H9 (cell line): ENCODE measurements around the gene TNFRSF11A. TPM values are rescaled to one million over a fixed set of nuclear protein-coding genes. Genes with fewer than 3 reads are reported as not detected.

Experiments
- DNase-seq: peaks from one replicate; pipeline ENCODE4 v3.0.0-alpha.2; 2017
- H2AFZ ChIP-seq: one replicate; pipeline ENCODE4 v1.6.1; 2013; ENCODE audit warnings: mild to moderate bottlenecking, low read length, control low read depth, moderate library complexity
- H2AK5ac ChIP-seq: 2 replicates; pipeline ENCODE4 v1.6.1; 2013; ENCODE audit warnings: low read length, control low read depth, mixed read lengths; ENCODE audit not compliant: insufficient read length
- H2BK120ac ChIP-seq: one replicate; pipeline ENCODE4 v1.6.1; 2013; ENCODE audit warnings: low read depth, mild to moderate bottlenecking, low read length, control low read depth, inconsistent platforms; ENCODE audit not compliant: poor library complexity, severe bottlenecking
- H2BK12ac ChIP-seq: 2 replicates; pipeline ENCODE4 v1.6.1; 2013; ENCODE audit warnings: low read length, control low read depth, mixed read lengths, low read depth; ENCODE audit not compliant: insufficient read length
- H2BK15ac ChIP-seq: 2 replicates; pipeline ENCODE4 v1.6.1; 2013; ENCODE audit warnings: low read depth, low read length, control low read depth
- H2BK20ac ChIP-seq: one replicate; pipeline ENCODE4 v1.6.1; 2013; ENCODE audit warnings: low read depth, mild to moderate bottlenecking, low read length, control low read depth, inconsistent platforms; ENCODE audit not compliant: poor library complexity, severe bottlenecking
- H2BK5ac ChIP-seq: 2 replicates; pipeline ENCODE4 v1.6.1; 2013; ENCODE audit warnings: low read length, control low read depth, mixed read lengths; ENCODE audit not compliant: insufficient read length
- H3K14ac ChIP-seq: 2 replicates; pipeline ENCODE4 v1.6.1; 2013; ENCODE audit warnings: low read length, control low read depth; ENCODE audit not compliant: insufficient read depth
- H3K18ac ChIP-seq: 2 replicates; pipeline ENCODE4 v1.6.1; 2013; ENCODE audit warnings: low read depth, mild to moderate bottlenecking, mixed read lengths, low read length, control low read depth; ENCODE audit not compliant: insufficient read length
- H3K23ac ChIP-seq: 2 replicates; pipeline ENCODE4 v1.6.1; 2013; ENCODE audit warnings: low read length, control low read depth, mixed read lengths, low read depth; ENCODE audit not compliant: insufficient read length
- H3K23me2 ChIP-seq: 2 replicates; pipeline ENCODE4 v1.6.1; 2013; ENCODE audit warnings: low read depth, mild to moderate bottlenecking, mixed read lengths, low read length, control low read depth; ENCODE audit not compliant: insufficient read length, poor library complexity, severe bottlenecking
- H3K27ac ChIP-seq: 2 replicates; pipeline ENCODE4 v1.5.1; 2013; ENCODE audit warnings: low read length, control low read depth, mixed read lengths, low read depth; ENCODE audit not compliant: insufficient read length
- H3K27me3 ChIP-seq: 2 replicates; pipeline ENCODE4 v1.6.1; 2013; ENCODE audit warnings: low read length, control low read depth, inconsistent platforms; ENCODE audit not compliant: insufficient read depth
- H3K4ac ChIP-seq: 2 replicates; pipeline ENCODE4 v1.6.1; 2013; ENCODE audit warnings: low read depth, mild to moderate bottlenecking, control low read depth, inconsistent platforms, low read length, moderate library complexity
- H3K4me1 ChIP-seq: 2 replicates; pipeline ENCODE4 v1.6.1; 2013; ENCODE audit warnings: low read length, control low read depth, inconsistent platforms; ENCODE audit not compliant: insufficient read depth
- H3K4me2 ChIP-seq: 2 replicates; pipeline ENCODE4 v1.6.1; 2013; ENCODE audit warnings: low read length, control low read depth, mixed read lengths; ENCODE audit not compliant: insufficient read length, insufficient read depth
- H3K56ac ChIP-seq: 2 replicates; pipeline ENCODE4 v1.6.1; 2013; ENCODE audit warnings: low read depth, mild to moderate bottlenecking, mixed read lengths, low read length, control low read depth; ENCODE audit not compliant: insufficient read length
- H3K79me1 ChIP-seq: 2 replicates; pipeline ENCODE4 v1.6.1; 2013; ENCODE audit warnings: low read depth, mild to moderate bottlenecking, moderate library complexity, low read length, control low read depth, inconsistent platforms; ENCODE audit not compliant: insufficient read depth, poor library complexity, severe bottlenecking
- H3K79me2 ChIP-seq: 2 replicates; pipeline ENCODE4 v1.6.1; 2013; ENCODE audit warnings: low read length, control low read depth, inconsistent platforms; ENCODE audit not compliant: insufficient read depth
- H3K9ac ChIP-seq: 2 replicates; pipeline ENCODE4 v1.6.1; 2013; ENCODE audit warnings: low read length, control low read depth, mixed read lengths; ENCODE audit not compliant: insufficient read length; ENCODE audit errors: extremely low read depth
- H3K9me3 ChIP-seq: one replicate; pipeline ENCODE4 v1.6.1; 2013; ENCODE audit warnings: low read depth, low read length, inconsistent platforms; ENCODE audit not compliant: control insufficient read depth
- H3T11ph ChIP-seq: one replicate; pipeline ENCODE4 v1.6.1; 2013; ENCODE audit warnings: mild to moderate bottlenecking, low read length, control low read depth, inconsistent platforms
- H4K20me1 ChIP-seq: one replicate; pipeline ENCODE4 v1.6.1; 2013; ENCODE audit not compliant: control insufficient read depth, insufficient read length, insufficient read depth
- H4K5ac ChIP-seq: 2 replicates; pipeline ENCODE4 v1.6.1; 2013; ENCODE audit warnings: low read depth, mild to moderate bottlenecking, mixed read lengths, low read length, control low read depth; ENCODE audit not compliant: insufficient read length
- H4K8ac ChIP-seq: replicated peaks from 2 replicates; pipeline ENCODE4 v1.6.1; 2013; ENCODE audit warnings: low read length, control low read depth, mixed read lengths, low read depth; ENCODE audit not compliant: insufficient read length
- H4K91ac ChIP-seq: 2 replicates; pipeline ENCODE4 v1.6.1; 2013; ENCODE audit warnings: low read depth, mild to moderate bottlenecking, moderate library complexity, mixed read lengths, low read length, control low read depth; ENCODE audit not compliant: insufficient read length
- H3K27ac Mint-ChIP-seq, 3 experiments: 2 replicates in 2 of 3; 3 replicates in 1 of 3; pipeline ENCODE4 v1.8.0; 2020 to 2021; ENCODE audit warnings: mixed read lengths in 3 of 3, mild to moderate bottlenecking in 1 of 3, moderate library complexity in 1 of 3
- H3K27me3 Mint-ChIP-seq: 2 replicates; pipeline ENCODE4 v1.8.0; 2021; ENCODE audit warnings: low read depth, mild to moderate bottlenecking, moderate library complexity, mixed read lengths
- H3K36me3 Mint-ChIP-seq, 3 experiments: 2 replicates in 2 of 3; 3 replicates in 1 of 3; pipeline ENCODE4 v1.8.0; 2020 to 2021; ENCODE audit warnings: low read depth in 3 of 3, mixed read lengths in 3 of 3; ENCODE audit not compliant: insufficient read depth in 1 of 3
- H3K4me1 Mint-ChIP-seq, 2 experiments: 2 replicates each; pipeline ENCODE4 v1.8.0; 2020; ENCODE audit warnings: mixed read lengths in 2 of 2
- H3K4me3 Mint-ChIP-seq, 2 experiments: 2 replicates in 1 of 2; 3 replicates in 1 of 2; pipeline ENCODE4 v1.8.0; 2020 to 2021; ENCODE audit warnings: mild to moderate bottlenecking in 2 of 2, mixed read lengths in 2 of 2, moderate library complexity in 1 of 2
- H3K9me3 Mint-ChIP-seq, 2 experiments: 2 replicates in 1 of 2; 3 replicates in 1 of 2; pipeline ENCODE4 v1.8.0; 2020; ENCODE audit warnings: mild to moderate bottlenecking in 2 of 2, mixed read lengths in 2 of 2, moderate library complexity in 1 of 2
- WGBS: extraction: QIAGEN DNeasy Blood & Tissue Kit; methylation state at CpG from one replicate; pipeline ENCODE4 v1.1.7; 2013; ENCODE audit warnings: missing lambda C conversion rate, low lambda C conversion rate, mixed read lengths; ENCODE audit not compliant: insufficient read length; ENCODE audit errors: extremely low coverage; 5-methylcytosine and 5-hydroxymethylcytosine counted together
- total RNA-seq: library from RNA; stranded (reverse); gene quantifications from 2 replicates; pipeline ENCODE4 v1.2.1, GENCODE V29; 2021
- TF ChIP-seq, protein P1 (sequence below): fragments of 200-600 bp; sonication (generic); conservative IDR thresholded peaks from 3 replicates; pipeline ENCODE4 v1.8.0; 2021; ENCODE audit warnings: antibody characterized with exemption, mild to moderate bottlenecking

TNFRSF11A gene
- total RNA-seq, 1 experiment from 2014 or later: 7.8 TPM

DNA sequence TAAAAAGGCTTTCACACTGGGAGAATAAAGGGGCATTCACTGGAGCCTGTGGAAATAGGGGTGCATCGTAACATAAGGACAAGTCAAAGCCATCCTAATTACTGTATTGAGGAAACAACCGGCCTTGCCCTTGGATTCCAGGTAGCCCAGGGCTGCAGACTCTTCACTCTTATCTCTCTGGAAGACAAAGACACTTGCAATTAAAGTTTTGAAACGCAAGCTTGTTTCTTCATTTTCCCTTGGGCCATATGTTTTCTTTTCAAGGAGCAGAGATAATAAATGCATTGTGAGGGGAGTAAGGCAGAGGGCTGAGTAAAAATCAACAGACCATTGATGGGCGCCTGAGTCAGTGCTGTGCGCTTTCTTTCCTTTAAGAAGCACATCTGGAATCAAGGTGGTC lies 11.5 kb downstream of the TNFRSF11A start:
- H3K4me3 Mint-ChIP-seq: no peak overlapping the region
- no peak for DNase-seq
- no peaks in the 10 kb centered on the region for H3K79me1 ChIP-seq
- no peak overlapping the region for H2AFZ ChIP-seq
- H3K4me1 ChIP-seq: peaks cover 6% of the 10 kb centered on the region
- no peak overlapping the region for H4K8ac ChIP-seq
- no peaks in the 10 kb centered on the region for H3K9me3 Mint-ChIP-seq
- H3K27ac ChIP-seq: no peak overlapping the region
- H3K79me2 ChIP-seq: no peaks in the 10 kb centered on the region
- H3K36me3 Mint-ChIP-seq: no peaks in the 10 kb centered on the region
- no peaks in the 10 kb centered on the region for H3K9me3 ChIP-seq
- H4K5ac ChIP-seq: no peak overlapping the region
- H3K9ac ChIP-seq: no peak overlapping the region
- H3K27me3 ChIP-seq: no peaks in the 10 kb centered on the region
- no peak overlapping the region for H3K14ac ChIP-seq
- H2BK12ac ChIP-seq: no peak overlapping the region
- no CpG with 5 or more reads among the region's 5 CpGs for WGBS
- H4K20me1 ChIP-seq: no peaks in the 10 kb centered on the region
- H3K27me3 Mint-ChIP-seq: peaks cover 2% of the 10 kb centered on the region
- no peak overlapping the region for H3T11ph ChIP-seq
- peaks cover 27 to 48% of the 10 kb centered on the region in 2 experiments for H3K4me1 Mint-ChIP-seq
- no peak overlapping the region for H4K91ac ChIP-seq
- H3K4ac ChIP-seq: no peak overlapping the region
- no peaks in the 10 kb centered on the region for H3K23me2 ChIP-seq
- TF ChIP-seq, protein P1, sequence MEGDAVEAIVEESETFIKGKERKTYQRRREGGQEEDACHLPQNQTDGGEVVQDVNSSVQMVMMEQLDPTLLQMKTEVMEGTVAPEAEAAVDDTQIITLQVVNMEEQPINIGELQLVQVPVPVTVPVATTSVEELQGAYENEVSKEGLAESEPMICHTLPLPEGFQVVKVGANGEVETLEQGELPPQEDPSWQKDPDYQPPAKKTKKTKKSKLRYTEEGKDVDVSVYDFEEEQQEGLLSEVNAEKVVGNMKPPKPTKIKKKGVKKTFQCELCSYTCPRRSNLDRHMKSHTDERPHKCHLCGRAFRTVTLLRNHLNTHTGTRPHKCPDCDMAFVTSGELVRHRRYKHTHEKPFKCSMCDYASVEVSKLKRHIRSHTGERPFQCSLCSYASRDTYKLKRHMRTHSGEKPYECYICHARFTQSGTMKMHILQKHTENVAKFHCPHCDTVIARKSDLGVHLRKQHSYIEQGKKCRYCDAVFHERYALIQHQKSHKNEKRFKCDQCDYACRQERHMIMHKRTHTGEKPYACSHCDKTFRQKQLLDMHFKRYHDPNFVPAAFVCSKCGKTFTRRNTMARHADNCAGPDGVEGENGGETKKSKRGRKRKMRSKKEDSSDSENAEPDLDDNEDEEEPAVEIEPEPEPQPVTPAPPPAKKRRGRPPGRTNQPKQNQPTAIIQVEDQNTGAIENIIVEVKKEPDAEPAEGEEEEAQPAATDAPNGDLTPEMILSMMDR: no peak
- H3K27ac Mint-ChIP-seq: no peak overlapping the region; a peak in 1 of 7 replicates
- no peak overlapping the region for H2BK15ac ChIP-seq
- H3K56ac ChIP-seq: no peak overlapping the region
- no peak overlapping the region for H3K23ac ChIP-seq
- no peak overlapping the region for H2BK5ac ChIP-seq
- H2BK20ac ChIP-seq: no peak overlapping the region
- no peak overlapping the region for H3K18ac ChIP-seq
- no peak overlapping the region for H2BK120ac ChIP-seq
- no peak overlapping the region for H3K4me2 ChIP-seq
- H2AK5ac ChIP-seq: no peak overlapping the region
